OCI-M2 (cell line): ENCODE data around the gene GRM4.

ENCODE experiments used
- DNase-seq: peaks from one replicate; lab custom pipeline; 2025; ENCODE audit not compliant: unreplicated experiment; lab: John Stamatoyannopoulos, UW

GRM4 gene

GRCh38 chr6:34086558-34086957 lies 59.3 kb downstream of the GRM4 start:
- no peak for DNase-seq

GRCh38 chr6:34085453-34086170 lies 60.3 kb downstream of the GRM4 start:
- DNase-seq = no peak

GRCh38 chr6:34084591-34085290 lies 61.1 kb downstream of the GRM4 start:
- no peak for DNase-seq

DNA sequence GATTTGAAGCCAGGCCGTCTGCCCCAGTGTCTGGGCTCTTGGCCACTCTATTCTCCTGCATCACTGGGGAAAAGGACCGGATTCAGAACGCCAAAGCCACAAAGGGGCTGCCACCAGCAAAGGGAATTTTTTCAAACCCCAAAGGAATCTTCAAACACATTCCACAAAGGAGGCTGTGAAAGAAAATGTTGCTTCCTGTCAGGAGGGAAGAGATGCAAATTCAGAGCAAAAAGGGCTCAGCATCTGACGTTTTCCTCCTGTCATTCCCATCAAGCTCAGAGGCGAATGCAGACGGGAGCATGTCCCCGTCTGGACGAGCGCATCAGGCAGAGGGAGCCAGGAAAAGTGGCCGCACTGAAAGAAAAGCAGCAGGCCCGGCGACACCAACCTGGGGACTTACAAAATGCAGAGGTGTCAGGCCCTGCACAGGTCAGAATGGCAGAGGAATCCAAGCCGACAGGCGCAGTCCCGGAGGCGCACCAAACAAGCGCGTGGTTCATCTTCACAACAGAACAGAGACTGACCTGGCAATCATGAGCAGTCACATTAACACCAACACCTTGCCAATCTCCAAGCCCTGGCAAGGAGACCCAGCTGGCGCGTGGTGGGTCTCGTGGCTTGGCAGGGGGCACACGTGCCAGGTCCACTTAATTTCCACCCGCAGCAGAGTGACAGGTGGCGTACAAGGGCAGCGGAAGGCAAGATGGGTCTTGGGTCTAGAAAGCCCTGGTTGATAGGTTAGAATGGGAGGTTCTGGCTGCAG lies 62.8 kb downstream of the GRM4 start:
- no peak for DNase-seq

DNA sequence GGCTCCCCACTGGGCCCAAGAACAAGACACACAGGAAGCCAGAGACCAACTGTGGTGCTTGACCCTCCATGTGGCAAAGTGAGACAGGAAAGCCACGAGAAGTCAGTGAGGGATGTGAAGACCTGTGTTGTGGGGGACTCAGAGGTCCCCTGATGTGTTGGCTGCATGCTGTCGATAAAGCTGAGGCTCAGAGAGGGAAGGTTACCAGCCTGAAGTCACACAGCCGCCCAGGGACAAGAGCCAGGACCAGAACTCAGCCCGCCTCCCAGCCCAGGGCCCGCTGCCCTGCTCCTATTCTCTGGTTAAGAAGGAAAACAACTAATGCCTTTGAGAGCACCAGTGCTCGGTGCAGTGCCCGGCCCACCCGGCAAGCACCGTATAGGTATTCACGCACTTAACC lies 63.5 kb downstream of the GRM4 start:
- no peak for DNase-seq

DNA sequence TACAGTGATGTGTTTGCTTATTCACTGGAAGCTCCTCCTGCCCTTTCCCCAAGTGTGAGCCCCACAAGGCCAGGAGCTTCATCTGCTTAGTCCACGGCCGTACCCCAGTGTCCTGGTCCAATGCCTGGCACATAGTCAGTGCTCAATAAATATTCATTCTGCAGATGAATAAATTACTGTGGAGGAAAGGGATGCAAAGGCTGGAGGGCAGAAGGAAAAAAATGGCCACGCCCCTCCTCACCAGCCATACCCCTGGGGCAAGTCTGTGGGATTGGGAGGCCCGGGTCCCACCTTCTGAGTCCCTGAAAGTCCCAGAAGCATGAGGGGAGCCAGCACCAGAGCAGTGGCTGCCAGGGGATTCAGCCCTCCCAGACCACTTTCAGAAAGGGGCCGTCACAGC lies 65.5 kb downstream of the GRM4 start:
- no peak for DNase-seq

- no peak for DNase-seq
Measured at GRCh38 chr6:34079899-34080298, 66.0 kb downstream of the GRM4 start.

GRCh38 chr6:34075906-34076305 lies 70.0 kb downstream of the GRM4 start:
- DNase-seq = no peak

GRCh38 chr6:34074064-34074742 lies 71.7 kb downstream of the GRM4 start:
- DNase-seq = no peak

- no peak for DNase-seq
Measured at GRCh38 chr6:34073540-34073939, 72.3 kb downstream of the GRM4 start.

DNA sequence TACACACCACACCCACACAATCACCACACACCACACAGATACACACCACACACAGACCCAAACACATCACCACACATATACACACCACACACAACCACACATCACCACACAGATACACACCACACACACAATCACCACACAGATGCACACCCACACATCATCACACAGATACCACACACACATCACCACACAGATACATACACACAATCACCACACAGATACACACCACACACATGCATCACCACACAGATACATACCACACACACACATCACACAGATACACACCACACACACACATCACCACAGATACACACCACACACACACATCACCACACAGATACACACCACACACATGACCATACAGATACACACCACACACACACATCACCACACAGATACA lies 73.2 kb downstream of the GRM4 start:
- DNase-seq = no peak

DNA sequence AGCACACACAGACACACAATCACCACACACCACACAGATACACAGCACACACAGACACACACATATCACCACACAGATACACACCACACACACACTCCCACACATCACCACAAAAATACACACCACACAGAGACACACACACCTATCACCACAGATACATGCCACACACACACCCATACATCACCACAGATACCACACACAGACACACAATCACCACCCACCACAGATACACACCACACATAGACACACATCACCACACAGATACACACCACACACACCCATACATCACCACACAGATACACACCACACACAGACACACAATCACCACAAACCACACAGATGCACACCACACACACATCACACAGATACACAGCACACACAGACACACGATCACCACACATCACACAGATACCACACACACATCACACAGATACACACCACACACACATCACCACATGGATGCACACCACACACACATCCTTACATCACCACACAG lies 74.0 kb downstream of the GRM4 start:
- DNase-seq = no peak

- no peak for DNase-seq
Measured at GRCh38 chr6:34071136-34071883, 74.6 kb downstream of the GRM4 start.

DNA sequence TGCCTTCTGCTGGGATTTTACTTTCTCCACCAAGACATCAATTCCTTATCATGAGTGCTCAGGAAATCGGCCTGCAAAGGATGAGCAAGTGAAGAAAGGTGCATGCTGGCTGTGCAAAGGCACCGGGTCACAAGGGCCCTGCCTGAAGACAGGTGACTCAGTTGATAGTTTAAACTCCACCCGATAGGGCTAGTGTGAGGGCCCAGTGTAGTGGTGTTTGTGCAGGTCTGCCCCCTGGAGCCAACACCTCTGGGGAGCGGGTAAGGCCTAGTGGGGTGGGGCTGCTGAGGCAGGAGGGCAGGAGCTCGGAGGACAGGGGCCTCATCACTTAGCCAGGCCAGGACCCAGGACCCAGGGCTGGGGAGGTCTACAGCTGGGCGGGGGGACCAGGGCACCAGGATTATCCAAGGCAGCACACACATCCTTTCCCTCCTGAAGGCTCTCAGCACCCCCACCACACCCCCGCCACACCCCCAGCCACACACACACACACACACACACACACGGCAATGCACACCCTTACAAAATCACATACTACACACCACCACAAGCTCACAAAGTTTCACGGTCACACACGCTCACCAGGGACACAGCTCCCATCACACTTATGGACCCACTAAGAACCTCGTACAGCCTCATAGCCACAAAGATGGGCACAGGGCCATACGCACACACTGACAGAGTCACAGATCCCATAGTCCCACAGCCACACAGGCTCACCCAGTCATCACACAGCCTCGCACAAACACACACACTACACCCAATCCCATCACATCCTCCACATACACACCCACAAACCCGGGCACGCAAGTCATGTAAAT lies 75.4 kb downstream of the GRM4 start:
- no peak for DNase-seq

- no peak for DNase-seq
Measured at GRCh38 chr6:34068462-34069044, 77.3 kb downstream of the GRM4 start.

DNA sequence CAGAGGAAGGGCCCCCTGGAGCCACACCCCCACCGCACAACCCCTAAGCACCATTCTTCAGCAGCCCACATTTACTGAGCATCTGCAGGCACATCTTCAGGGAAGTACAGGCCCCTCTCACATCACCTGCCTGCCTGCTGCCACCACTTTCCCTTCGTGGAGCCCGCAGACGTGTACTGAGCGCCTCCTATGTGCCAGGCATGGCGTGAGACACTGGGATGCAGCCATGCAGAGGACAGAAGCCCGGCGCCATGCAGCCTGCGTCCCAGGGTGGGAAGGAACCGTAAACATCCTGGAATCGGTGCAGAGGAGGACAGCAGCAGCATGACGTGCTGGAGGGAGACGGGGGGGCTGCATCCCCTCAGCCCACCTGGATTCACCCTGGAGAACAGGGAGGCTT lies 78.1 kb downstream of the GRM4 start:
- no peak for DNase-seq

DNA sequence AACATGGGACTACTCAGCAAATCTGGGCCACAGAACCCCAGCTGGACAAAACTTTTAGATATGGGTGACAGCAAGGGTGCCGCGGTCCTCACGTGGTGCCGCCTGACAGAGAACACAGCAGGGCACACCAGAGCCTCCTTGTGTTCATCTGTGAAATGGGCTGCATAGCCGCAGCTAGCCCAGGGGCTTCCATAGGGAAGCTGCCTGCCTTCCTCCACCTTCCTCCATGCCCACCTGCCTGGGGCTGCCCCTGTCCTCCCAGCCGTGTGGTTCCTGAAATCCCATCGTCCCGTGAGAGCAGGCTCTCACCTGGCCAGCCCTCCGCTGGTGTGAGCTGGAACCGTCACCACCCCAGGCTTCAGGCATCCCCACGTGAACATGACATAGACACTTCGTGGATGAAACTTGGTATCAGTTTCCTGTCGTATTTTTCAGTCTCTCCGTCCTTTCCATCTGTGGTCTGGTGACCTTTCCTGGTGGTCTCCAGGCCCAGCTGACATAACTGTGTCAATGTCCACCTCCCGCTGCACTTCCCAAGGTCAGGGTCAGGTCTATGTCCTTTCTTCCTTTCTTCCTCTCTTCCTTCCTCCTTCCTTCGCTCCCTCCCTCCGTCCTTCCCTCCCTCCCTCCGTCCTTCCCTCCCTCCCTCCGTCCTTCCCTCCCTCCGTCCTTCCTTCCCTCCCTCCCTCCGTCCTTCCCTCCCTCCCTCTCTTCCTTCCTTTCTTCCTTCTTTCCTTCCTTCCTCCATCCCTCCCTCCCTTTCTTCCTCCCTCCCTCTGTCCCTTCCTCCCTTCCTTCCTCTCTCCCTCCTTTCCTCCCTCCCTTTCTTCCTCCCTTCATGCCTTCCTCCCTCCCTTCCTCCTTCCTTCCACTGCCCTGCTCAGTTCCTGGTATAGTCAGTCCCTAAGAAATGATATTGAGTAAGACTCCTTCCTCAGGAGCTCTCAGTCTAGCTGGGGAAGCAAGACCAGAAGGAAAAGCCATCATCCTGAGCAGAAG lies 78.8 kb downstream of the GRM4 start:
- DNase-seq = no peak

DNA sequence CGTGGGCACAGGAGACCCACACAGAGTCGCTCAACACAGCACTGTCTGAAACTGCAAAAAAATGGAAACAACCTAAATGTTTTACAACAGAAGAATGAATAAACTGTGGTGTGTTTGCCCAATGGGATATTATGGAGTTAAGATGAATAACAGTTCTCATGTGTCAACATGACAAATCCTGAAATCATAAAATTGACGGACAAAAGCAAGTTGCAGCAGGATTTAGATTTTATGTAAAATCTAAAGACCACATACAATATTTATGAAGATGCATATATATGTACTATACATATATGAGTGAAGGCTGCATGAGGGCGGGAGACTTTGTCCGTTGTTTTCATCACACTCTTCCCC lies 79.7 kb downstream of the GRM4 start:
- DNase-seq = no peak
